WERI-Rb-1 (cell line): ENCODE results near the gene ATL3.
A peak's percentile ranks its signal among the peaks of the same experiment; 100 is the strongest.
"Not testable (repeated sequence)": the region's sequence is repeated elsewhere in the genome, so short reads cannot be mapped to it uniquely, and the experiment has no call there.

Experiments
- DNase-seq: peaks from one replicate; pipeline ENCODE4 v3.0.0-alpha.2; 2020
- H3K27ac ChIP-seq: fragments of 250-450 bp; sonication (Bioruptor Pico); 2 replicates; pipeline ENCODE4 v1.5.1; 2020; ENCODE audit warnings: mild to moderate bottlenecking, moderate library complexity
- H3K27me3 ChIP-seq: fragments of 250-450 bp; sonication (Bioruptor Pico); 2 replicates; pipeline ENCODE4 v1.5.1; 2021; ENCODE audit warnings: mild to moderate bottlenecking, low read depth, moderate library complexity; ENCODE audit not compliant: insufficient read depth, severe bottlenecking
- H3K36me3 ChIP-seq: fragments of 250-450 bp; sonication (Bioruptor Pico); 2 replicates; pipeline ENCODE4 v1.5.1; 2020; ENCODE audit warnings: mild to moderate bottlenecking, moderate library complexity
- H3K4me3 ChIP-seq: 2 replicates; pipeline ENCODE4 v1.5.1; 2011; ENCODE audit warnings: low read depth, mild to moderate bottlenecking, control low read depth, low read length
- H3K9me3 ChIP-seq: fragments of 250-450 bp; sonication (Bioruptor Pico); 2 replicates; pipeline ENCODE4 v1.5.1; 2021; ENCODE audit warnings: mild to moderate bottlenecking, moderate library complexity; ENCODE audit not compliant: severe bottlenecking
- CTCF ChIP-seq: IDR thresholded peaks from 2 replicates; pipeline ENCODE4 v1.5.1; 2011; ENCODE audit warnings: low read depth, mild to moderate bottlenecking, control low read depth, inconsistent platforms, low read length

Gene ATL3

GRCh38 chr11:63639199-63639832 is 31.9 kb downstream of the ATL3 start:
- H3K9me3 ChIP-seq, result no peaks in the 10 kb centered on the region
- H3K27ac ChIP-seq, result no peak overlapping the region
- TF ChIP-seq CTCF, result no peak
- H3K4me3 ChIP-seq, result no peak overlapping the region
- no peak for DNase-seq
- H3K27me3 ChIP-seq, result no peaks in the 10 kb centered on the region
- no peaks in the 10 kb centered on the region for H3K36me3 ChIP-seq

DNA sequence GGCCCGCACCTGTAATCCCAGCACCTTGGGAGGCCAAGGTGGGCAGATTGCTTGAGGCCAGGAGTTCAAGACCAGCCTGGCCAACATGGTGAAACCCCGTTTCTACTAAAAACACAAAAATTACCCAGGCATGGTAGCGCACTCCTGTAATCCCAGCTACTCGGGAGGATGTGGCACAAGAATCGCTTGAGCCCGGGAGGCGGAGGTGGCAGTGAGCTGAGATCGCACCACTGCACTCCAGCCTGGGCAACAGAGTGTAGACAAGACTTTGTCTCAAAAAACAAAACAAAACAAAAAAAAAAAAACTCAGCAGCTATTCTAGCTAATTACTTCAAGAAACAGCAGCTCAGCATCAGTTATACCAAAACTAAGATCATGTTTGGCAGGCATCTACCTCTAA is 32.7 kb downstream of the ATL3 start:
- not testable (repeated sequence) for H3K4me3 ChIP-seq, H3K27ac ChIP-seq, H3K9me3 ChIP-seq, DNase-seq, H3K36me3 ChIP-seq, H3K27me3 ChIP-seq

GRCh38 chr11:63635762-63636465 is 35.3 kb downstream of the ATL3 start:
- Histone ChIP-seq H3K27ac (no peak overlapping the region), H3K9me3 (no peaks in the 10 kb centered on the region), H3K27me3 (no peaks in the 10 kb centered on the region), H3K36me3 (no peaks in the 10 kb centered on the region), H3K4me3 (no peak overlapping the region)
- TF ChIP-seq CTCF, result peak; percentile 70
- DNase-seq, result peak; percentile 58

GRCh38 chr11:63629426-63629825 is 41.8 kb downstream of the ATL3 start:
- Histone ChIP-seq H3K27me3 (no peaks in the 10 kb centered on the region), H3K27ac (no peak overlapping the region), H3K9me3 (no peaks in the 10 kb centered on the region), H3K36me3 (no peaks in the 10 kb centered on the region), H3K4me3 (no peak overlapping the region)
- no peak for TF ChIP-seq CTCF
- no peak for DNase-seq

- H3K27me3 ChIP-seq, result no peaks in the 10 kb centered on the region
- no peak overlapping the region for H3K27ac ChIP-seq
- no peak for TF ChIP-seq CTCF
- no peaks in the 10 kb centered on the region for H3K9me3 ChIP-seq
- H3K4me3 ChIP-seq, result no peak overlapping the region
- no peaks in the 10 kb centered on the region for H3K36me3 ChIP-seq
- DNase-seq, result no peak
Measured at GRCh38 chr11:63623513-63624140, 47.5 kb downstream of the ATL3 start.

- DNase-seq, result no peak
- no peak overlapping the region for H3K27ac ChIP-seq
- no peaks in the 10 kb centered on the region for H3K27me3 ChIP-seq
- H3K36me3 ChIP-seq, result no peaks in the 10 kb centered on the region
- no peaks in the 10 kb centered on the region for H3K9me3 ChIP-seq
- no peak for TF ChIP-seq CTCF
- H3K4me3 ChIP-seq, result no peak overlapping the region
Measured at GRCh38 chr11:63622323-63622722, 48.9 kb downstream of the ATL3 start.
